ENCODE measurements around the gene CYRIA. TPM values are rescaled to one million over a fixed set of nuclear protein-coding genes. Genes with fewer than 3 reads are reported as not detected.

The CYRIA gene
- polyA plus RNA-seq, 1 experiment: not detected

- H3K4me3 ChIP-seq (ENCODE audit: low read depth, low read length): no peak overlapping the region
- no peak for DNase-seq (ENCODE audit: low read depth)
- POLR2A ChIA-PET: no interaction called here
- no peak for TF ChIP-seq CTCF (IDR thresholded peaks at IDR 0.05; ENCODE audit: insufficient read depth, low read depth, low read length)
- H3K36me3 ChIP-seq (ENCODE audit: control insufficient read depth, insufficient read depth, low read length): no peaks in the 10 kb centered on the region
- CTCF ChIA-PET: no interaction called here
- H3K27me3 ChIP-seq (ENCODE audit: control insufficient read depth, insufficient read depth, low read length): no peaks in the 10 kb centered on the region
Observed at GRCh38 chr2:16655905-16656642, 9.6 kb downstream of the CYRIA start.

GRCh38 chr2:16655445-16655837 lies 10.2 kb downstream of the CYRIA start:
- H3K27me3 ChIP-seq (ENCODE audit: control insufficient read depth, insufficient read depth, low read length): no peaks in the 10 kb centered on the region
- ChIA-PET CTCF (interaction anchor here (1.5 kb wide), 1 partner anchor 11 kb away, joined by 3 read pairs; no protein-coding TSS in a partner anchor), POLR2A (no interaction called here)
- H3K4me3 ChIP-seq (ENCODE audit: low read depth, low read length): no peak overlapping the region
- H3K36me3 ChIP-seq (ENCODE audit: control insufficient read depth, insufficient read depth, low read length): no peaks in the 10 kb centered on the region
- no peak for TF ChIP-seq CTCF (IDR thresholded peaks at IDR 0.05; ENCODE audit: insufficient read depth, low read depth, low read length)
- no peak for DNase-seq (ENCODE audit: low read depth)

- CTCF ChIA-PET: interaction anchor here (1.5 kb wide), 1 partner anchor 11 kb away, joined by 3 read pairs; no protein-coding TSS in a partner anchor
- no peaks in the 10 kb centered on the region for H3K36me3 ChIP-seq (ENCODE audit: control insufficient read depth, insufficient read depth, low read length)
- H3K27me3 ChIP-seq (ENCODE audit: control insufficient read depth, insufficient read depth, low read length): no peaks in the 10 kb centered on the region
- TF ChIP-seq CTCF (IDR thresholded peaks at IDR 0.05; ENCODE audit: insufficient read depth, low read depth, low read length): no peak
- H3K4me3 ChIP-seq (ENCODE audit: low read depth, low read length): no peak overlapping the region
- POLR2A ChIA-PET: no interaction called here
- no peak for DNase-seq (ENCODE audit: low read depth)
Observed at GRCh38 chr2:16654833-16655444, 10.7 kb downstream of the CYRIA start.

- Histone ChIP-seq H3K36me3 (ENCODE audit: control insufficient read depth, insufficient read depth, low read length) (no peaks in the 10 kb centered on the region), H3K27me3 (ENCODE audit: control insufficient read depth, insufficient read depth, low read length) (no peaks in the 10 kb centered on the region), H3K4me3 (ENCODE audit: low read depth, low read length) (no peak overlapping the region)
- POLR2A ChIA-PET: no interaction called here
- CTCF ChIA-PET: interaction anchor here (1.5 kb wide), 1 partner anchor 13 kb away, joined by 3 read pairs; no protein-coding TSS in a partner anchor
- no peak for TF ChIP-seq CTCF (IDR thresholded peaks at IDR 0.05; ENCODE audit: insufficient read depth, low read depth, low read length)
- DNase-seq (ENCODE audit: low read depth): no peak
Observed at GRCh38 chr2:16653799-16654198, 11.8 kb downstream of the CYRIA start.

GRCh38 chr2:16653083-16653375 lies 12.6 kb downstream of the CYRIA start:
- no peak for DNase-seq (ENCODE audit: low read depth)
- Histone ChIP-seq H3K27me3 (ENCODE audit: control insufficient read depth, insufficient read depth, low read length) (no peaks in the 10 kb centered on the region), H3K36me3 (ENCODE audit: control insufficient read depth, insufficient read depth, low read length) (no peaks in the 10 kb centered on the region), H3K4me3 (ENCODE audit: low read depth, low read length) (no peak overlapping the region)
- ChIA-PET CTCF (no interaction called here), POLR2A (no interaction called here)
- TF ChIP-seq CTCF (IDR thresholded peaks at IDR 0.05; ENCODE audit: insufficient read depth, low read depth, low read length): no peak

Measured in BJ (cell line).